GM12872 (cell line): Measurements from ENCODE around the gene TACR1.

ENCODE experiments used
- CTCF ChIP-seq: IDR thresholded peaks from 3 replicates; pipeline ENCODE4 v1.5.1; 2011; ENCODE audit warnings: low read depth, mild to moderate bottlenecking, low read length, moderate library complexity; ENCODE audit not compliant: insufficient read depth

TACR1 gene

GRCh38 chr2:75226617-75227016 is 27.3 kb upstream of the TACR1 start:
- TF ChIP-seq CTCF: no peak

GRCh38 chr2:75226099-75226498 is 26.8 kb upstream of the TACR1 start:
- no peak for TF ChIP-seq CTCF

- TF ChIP-seq CTCF: no peak
These were observed 25.3 kb upstream of the TACR1 start for GRCh38 chr2:75224636-75225094.

GRCh38 chr2:75222527-75222926 is 23.2 kb upstream of the TACR1 start:
- TF ChIP-seq CTCF: no peak

- TF ChIP-seq CTCF: no peak
These were observed 22.5 kb upstream of the TACR1 start for GRCh38 chr2:75221862-75222261.

GRCh38 chr2:75211266-75211770 is 12.0 kb upstream of the TACR1 start:
- no peak for TF ChIP-seq CTCF

- TF ChIP-seq CTCF: no peak
These were observed 11.1 kb upstream of the TACR1 start for GRCh38 chr2:75210409-75210808.
